Kidney (tissue), 14 donors: ENCODE data around the gene ARHGEF12. TPM values are rescaled to one million over a fixed set of nuclear protein-coding genes. Genes with fewer than 3 reads are reported as not detected.

ENCODE experiments used
- DNase-seq, 5 donors: peaks; one replicate each; pipeline ENCODE4 v3.0.0-alpha.2; 2013 to 2020
- FAIRE-seq: peaks from 2 replicates; lab custom pipeline; 2012; peaks lifted over from hg19 to GRCh38; lab: Jason Lieb, UNC
- H3K27ac ChIP-seq, 2 donors: one replicate each; pipeline ENCODE4 v1.7.0; 2013; ENCODE audit warnings: low read depth in 2 of 2, low read length in 2 of 2, inconsistent platforms in 1 of 2
- H3K27me3 ChIP-seq: one replicate; pipeline ENCODE4 v1.7.1; 2013; ENCODE audit warnings: low read length, inconsistent platforms; ENCODE audit not compliant: control insufficient read depth, insufficient read depth
- H3K36me3 ChIP-seq, 3 donors: one replicate each; pipeline versions ENCODE4 v1.7.0 to v1.7.1; 2013; ENCODE audit warnings: low read length in 3 of 3, control low read depth in 1 of 3, inconsistent platforms in 1 of 3; ENCODE audit not compliant: insufficient read depth in 3 of 3, control insufficient read depth in 2 of 3
- H3K4me1 ChIP-seq, 3 donors: one replicate each; pipeline versions ENCODE4 v1.7.0 to v1.7.1; 2013; ENCODE audit warnings: low read length in 3 of 3, inconsistent platforms in 1 of 3, low read depth in 1 of 3; ENCODE audit not compliant: control insufficient read depth in 2 of 3, insufficient read depth in 2 of 3
- H3K4me3 ChIP-seq, 3 donors: one replicate each; pipeline versions ENCODE4 v1.7.0 to v1.8.1; 2013; ENCODE audit warnings: low read length in 3 of 3, control low read depth in 1 of 3, inconsistent platforms in 1 of 3
- H3K9ac ChIP-seq, 3 donors: one replicate each; pipeline versions ENCODE4 v1.7.0 to v1.7.1; 2013; ENCODE audit warnings: low read length in 3 of 3, control low read depth in 1 of 3, inconsistent platforms in 1 of 3
- H3K9me3 ChIP-seq, 3 donors: one replicate each; pipeline versions ENCODE4 v1.7.0 to v1.7.1; 2013; ENCODE audit warnings: low read length in 3 of 3, control low read depth in 1 of 3, inconsistent platforms in 1 of 3; ENCODE audit not compliant: control insufficient read depth in 2 of 3, insufficient read depth in 1 of 3
- CTCF ChIP-seq: IDR thresholded peaks from 3 replicates; pipeline ENCODE4 v1.5.1; 2012; ENCODE audit warnings: mild to moderate bottlenecking, moderate library complexity, borderline replicate concordance; ENCODE audit not compliant: insufficient read depth; ENCODE audit errors: extremely low read depth
- intact Hi-C: fragments of 100-400 bp; cut with DNase I; formaldehyde crosslinking; loops from one replicate; pipeline ENCODE4 v1.11.1; 2022
- polyA plus RNA-seq: library from polyadenylated mRNA; stranded (reverse); fragments of 350-450 nt; fragmentation: Illumina TruSeq; extraction: RNeasy Lipid Tissue Mini Kit (QIAGEN cat#74804); gene quantifications from one replicate; pipeline ENCODE4 v1.2.3, GENCODE V29; 2014; ENCODE audit warnings: low read depth, low replicate concordance; ENCODE audit not compliant: insufficient read depth
- total RNA-seq: library from RNA; stranded (reverse); fragmentation: NEBNext Ultra II Directional; extraction: Animal tissue kit (Norgen Biotek cat#: 25700); gene quantifications from one replicate; pipeline ENCODE4 v1.2.1, GENCODE V29; 2021
- donor health status: control.
- donor health status: control.
- donor health status: control.
- donor health status: control.
- donor health status: control.
- donor health status: DM: yes; HTN: yes; CAD: no.
- donor health status: Normal renal cell carcinoma (clear cell type).

The ARHGEF12 gene
- total and polyA plus RNA-seq, 2 donors from 2014 or later = 21.1 to 161 TPM

- no peak overlapping the region for H3K27ac ChIP-seq
- no peak overlapping the region for H3K4me3 ChIP-seq
- no peaks in the 10 kb centered on the region for H3K27me3 ChIP-seq
- H3K9ac ChIP-seq = no peak overlapping the region
- H3K4me1 ChIP-seq = peaks cover 0 to 4% (median 0%) of the 10 kb centered on the region in 3 donors
- DNase-seq = peak in 1 of 5 donors; percentile 49
- H3K9me3 ChIP-seq = no peaks in the 10 kb centered on the region
- H3K36me3 ChIP-seq = no peaks in the 10 kb centered on the region
- no peak for TF ChIP-seq CTCF
- intact Hi-C loops = loop anchor here (5.0 kb wide), 1 partner anchor 174 kb away; no protein-coding TSS in a partner anchor
- FAIRE-seq = no peak
Observed at GRCh38 chr11:120513436-120514315, 177.5 kb downstream of the ARHGEF12 start.

GRCh38 chr11:120514541-120515121, 178.4 kb downstream of the ARHGEF12 start:
- FAIRE-seq = no peak

GRCh38 chr11:120515186-120515723, 179.0 kb downstream of the ARHGEF12 start:
- intact Hi-C loops = no loop called here
- Histone ChIP-seq H3K4me3 (no peak overlapping the region), H3K27me3 (no peaks in the 10 kb centered on the region), H3K4me1 (peaks cover 0 to 4% (median 0%) of the 10 kb centered on the region in 3 donors), H3K9ac (no peak overlapping the region), H3K9me3 (no peaks in the 10 kb centered on the region), H3K27ac (no peak overlapping the region), H3K36me3 (no peaks in the 10 kb centered on the region)
- FAIRE-seq = no peak
- no peak for TF ChIP-seq CTCF
- no peak for DNase-seq

More at GRCh38 chr11:120514541-120515121, 178.4 kb downstream of the ARHGEF12 start:
- no peak for DNase-seq
- Histone ChIP-seq H3K27me3 (no peaks in the 10 kb centered on the region), H3K9me3 (no peaks in the 10 kb centered on the region), H3K4me3 (no peak overlapping the region), H3K27ac (no peak overlapping the region), H3K36me3 (no peaks in the 10 kb centered on the region), H3K4me1 (peaks cover 0 to 4% (median 0%) of the 10 kb centered on the region in 3 donors), H3K9ac (no peak overlapping the region)
- intact Hi-C loops = loop anchor here (5.0 kb wide), 1 partner anchor 173 kb away; no protein-coding TSS in a partner anchor
- TF ChIP-seq CTCF = no peak
